Measurements from ENCODE around the gene DNAH14.

DNAH14 gene

DNA sequence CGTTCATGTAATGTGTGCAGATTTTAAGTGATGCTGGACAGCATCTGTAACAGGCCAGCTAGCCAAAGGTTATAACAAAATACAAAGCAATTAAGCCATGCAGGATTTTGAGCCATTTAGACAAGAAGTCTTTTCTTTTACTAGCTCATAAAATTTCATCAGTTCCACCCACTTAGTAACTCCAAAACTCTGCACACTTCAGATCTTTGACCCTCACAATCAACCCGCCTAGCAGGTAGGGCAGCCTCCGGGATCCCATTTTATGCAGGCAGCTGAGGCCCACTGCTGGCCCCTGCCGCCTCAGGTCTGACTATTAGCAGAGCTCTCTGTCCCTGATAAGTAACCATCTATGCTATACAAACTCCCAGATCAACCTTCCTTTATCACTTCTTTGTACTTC is 489.1 kb downstream of the DNAH14 start:
- Histone ChIP-seq H3F3A (ENCODE audit: insufficient read depth, low read length) (no peaks in the 10 kb centered on the region), H2AFZ (ENCODE audit: low read length) (no peak overlapping the region), H3K9me3 (replicated peaks; ENCODE audit: insufficient read depth, low read length) (no peaks in the 10 kb centered on the region), H3K9ac (ENCODE audit: low read length) (no peak overlapping the region), H3K9me2 (replicated peaks; ENCODE audit: insufficient read depth, low read length) (no peaks in the 10 kb centered on the region), H3K4me1 (ENCODE audit: low read length) (0 out of 2 replicates have a peak, but pooled peaks cover 1% of the 10 kb centered on the region), H3K27ac (ENCODE audit: low read length) (no peak overlapping the region), H3K4me3 (ENCODE audit: low read length) (no peak overlapping the region), H3K36me3 (replicated peaks; ENCODE audit: insufficient read depth, low read length) (peaks cover 56% of the 10 kb centered on the region), H3K79me2 (ENCODE audit: low read length) (peaks cover 99% of the 10 kb centered on the region), H3K4me2 (ENCODE audit: low read depth, low read length) (no peak overlapping the region), H4K20me1 (ENCODE audit: insufficient read depth, low read length) (peaks cover 19% of the 10 kb centered on the region), H3K27me3 (replicated peaks; ENCODE audit: insufficient read depth, low read length) (no peaks in the 10 kb centered on the region)
- TF ChIP-seq EZH2 (optimal IDR thresholded peaks at IDR 0.05; ENCODE audit: low read depth, low read length): no peak
- TF ChIP-seq, protein P1, sequence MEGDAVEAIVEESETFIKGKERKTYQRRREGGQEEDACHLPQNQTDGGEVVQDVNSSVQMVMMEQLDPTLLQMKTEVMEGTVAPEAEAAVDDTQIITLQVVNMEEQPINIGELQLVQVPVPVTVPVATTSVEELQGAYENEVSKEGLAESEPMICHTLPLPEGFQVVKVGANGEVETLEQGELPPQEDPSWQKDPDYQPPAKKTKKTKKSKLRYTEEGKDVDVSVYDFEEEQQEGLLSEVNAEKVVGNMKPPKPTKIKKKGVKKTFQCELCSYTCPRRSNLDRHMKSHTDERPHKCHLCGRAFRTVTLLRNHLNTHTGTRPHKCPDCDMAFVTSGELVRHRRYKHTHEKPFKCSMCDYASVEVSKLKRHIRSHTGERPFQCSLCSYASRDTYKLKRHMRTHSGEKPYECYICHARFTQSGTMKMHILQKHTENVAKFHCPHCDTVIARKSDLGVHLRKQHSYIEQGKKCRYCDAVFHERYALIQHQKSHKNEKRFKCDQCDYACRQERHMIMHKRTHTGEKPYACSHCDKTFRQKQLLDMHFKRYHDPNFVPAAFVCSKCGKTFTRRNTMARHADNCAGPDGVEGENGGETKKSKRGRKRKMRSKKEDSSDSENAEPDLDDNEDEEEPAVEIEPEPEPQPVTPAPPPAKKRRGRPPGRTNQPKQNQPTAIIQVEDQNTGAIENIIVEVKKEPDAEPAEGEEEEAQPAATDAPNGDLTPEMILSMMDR (IDR thresholded peaks at IDR 0.05; ENCODE audit: low read length): no peak
- TF ChIP-seq EZH2phosphoT487 (IDR thresholded peaks at IDR 0.05; ENCODE audit: low read length): no peak
- no peak for DNase-seq

DNA sequence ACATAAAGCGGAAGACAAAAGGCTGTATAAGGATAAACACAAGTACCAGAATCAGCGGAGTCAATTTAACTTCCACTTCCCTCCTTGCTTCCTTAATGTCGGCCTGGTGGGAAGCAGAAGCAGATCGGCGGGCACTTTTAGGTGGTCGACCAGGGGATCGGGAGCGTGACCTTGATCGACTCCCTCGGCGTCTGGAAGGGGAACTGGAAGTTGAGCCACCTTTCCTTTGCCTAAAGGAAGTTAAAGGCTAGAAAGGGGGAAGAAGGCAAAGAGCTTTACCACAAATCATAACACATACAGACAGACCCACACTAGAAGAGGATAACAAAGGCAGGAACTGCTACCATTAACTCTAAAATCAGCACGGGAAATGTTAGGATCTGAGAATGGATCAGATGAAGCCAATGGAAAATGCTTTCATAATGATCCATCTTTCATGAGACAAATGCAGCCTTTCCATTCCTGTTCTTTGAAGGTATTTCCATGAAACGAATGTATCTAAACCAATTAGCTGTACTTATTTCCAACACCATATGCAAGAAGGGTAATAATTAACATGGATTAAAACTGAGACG is 492.6 kb downstream of the DNAH14 start:
- peaks cover 40% of the 10 kb centered on the region for H4K20me1 ChIP-seq (ENCODE audit: insufficient read depth, low read length)
- H3K9ac ChIP-seq (ENCODE audit: low read length): no peak overlapping the region

DNA sequence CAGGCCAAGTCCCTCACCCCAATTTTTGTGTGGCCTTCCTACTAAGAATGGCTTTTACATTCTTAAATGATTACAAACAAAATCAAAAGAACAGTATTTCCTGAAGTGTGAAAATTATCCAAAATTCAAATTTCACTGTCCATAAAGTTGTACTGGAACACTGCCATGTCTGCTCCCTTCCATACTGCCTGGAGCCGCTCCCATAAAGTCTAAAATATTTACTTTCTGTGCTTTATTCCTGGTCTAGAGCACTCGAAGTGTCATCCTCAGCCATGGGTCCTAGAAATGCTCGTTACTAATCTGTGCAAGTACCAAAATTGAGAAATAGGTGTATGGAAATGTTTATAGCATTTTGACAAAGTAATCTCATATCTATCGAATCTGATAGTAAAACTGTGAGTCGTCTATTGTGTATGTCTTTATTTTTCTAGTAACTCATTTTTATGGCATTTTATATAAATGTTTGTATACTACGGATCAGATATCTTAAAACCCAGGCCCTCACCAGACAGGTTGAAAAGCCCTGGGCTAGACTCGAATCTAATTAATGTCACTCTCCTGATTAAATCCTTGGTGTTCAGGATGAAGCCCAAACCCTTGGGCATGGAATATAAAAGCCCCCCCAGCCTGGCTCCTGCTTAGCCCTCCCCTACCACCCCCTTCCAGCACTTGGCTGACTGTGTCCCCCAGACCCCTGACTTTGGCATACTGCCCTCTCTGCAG is 493.5 kb downstream of the DNAH14 start:
- Histone ChIP-seq H3F3A (ENCODE audit: insufficient read depth, low read length) (peaks cover 5% of the 10 kb centered on the region; the same call in 1 of the 2 replicates), H3K9me2 (replicated peaks; ENCODE audit: insufficient read depth, low read length) (no peaks in the 10 kb centered on the region), H3K27me3 (replicated peaks; ENCODE audit: insufficient read depth, low read length) (no peaks in the 10 kb centered on the region), H3K9me3 (replicated peaks; ENCODE audit: insufficient read depth, low read length) (no peaks in the 10 kb centered on the region), H2AFZ (ENCODE audit: low read length) (no peak overlapping the region), H3K27ac (ENCODE audit: low read length) (no peak overlapping the region), H4K20me1 (ENCODE audit: insufficient read depth, low read length) (peaks cover 40% of the 10 kb centered on the region), H3K4me2 (ENCODE audit: low read depth, low read length) (no peak overlapping the region), H3K4me3 (ENCODE audit: low read length) (no peak overlapping the region), H3K4me1 (ENCODE audit: low read length) (peaks cover 23% of the 10 kb centered on the region), H3K9ac (ENCODE audit: low read length) (no peak overlapping the region), H3K79me2 (ENCODE audit: low read length) (peaks cover 99% of the 10 kb centered on the region), H3K36me3 (replicated peaks; ENCODE audit: insufficient read depth, low read length) (peaks cover 26% of the 10 kb centered on the region)
- no peak for DNase-seq
- TF ChIP-seq, protein P1 (IDR thresholded peaks at IDR 0.05; ENCODE audit: low read length): no peak
- TF ChIP-seq EZH2phosphoT487 (IDR thresholded peaks at IDR 0.05; ENCODE audit: low read length) (no peak), EZH2 (optimal IDR thresholded peaks at IDR 0.05; ENCODE audit: low read depth, low read length) (no peak)

More for the DNA sequence above, 492.6 kb downstream of the DNAH14 start:
- no peak overlapping the region for H3K4me2 ChIP-seq (ENCODE audit: low read depth, low read length)
- no peak overlapping the region for H3K4me3 ChIP-seq (ENCODE audit: low read length)
- no peak for DNase-seq
- peaks cover 99% of the 10 kb centered on the region for H3K79me2 ChIP-seq (ENCODE audit: low read length)
- H3K27ac ChIP-seq (ENCODE audit: low read length): no peak overlapping the region
- H3K9me3 ChIP-seq (replicated peaks; ENCODE audit: insufficient read depth, low read length): no peaks in the 10 kb centered on the region
- no peak overlapping the region for H2AFZ ChIP-seq (ENCODE audit: low read length)
- TF ChIP-seq EZH2phosphoT487 (IDR thresholded peaks at IDR 0.05; ENCODE audit: low read length) (no peak), EZH2 (optimal IDR thresholded peaks at IDR 0.05; ENCODE audit: low read depth, low read length) (no peak)
- TF ChIP-seq, protein P1 (IDR thresholded peaks at IDR 0.05; ENCODE audit: low read length): no peak
- H3K27me3 ChIP-seq (replicated peaks; ENCODE audit: insufficient read depth, low read length): no peaks in the 10 kb centered on the region
- H3F3A ChIP-seq (ENCODE audit: insufficient read depth, low read length): peaks cover 3% of the 10 kb centered on the region; the same call in 1 of the 2 replicates
- H3K9me2 ChIP-seq (replicated peaks; ENCODE audit: insufficient read depth, low read length): no peaks in the 10 kb centered on the region
- peaks cover 23% of the 10 kb centered on the region for H3K4me1 ChIP-seq (ENCODE audit: low read length)
- peaks cover 32% of the 10 kb centered on the region for H3K36me3 ChIP-seq (replicated peaks; ENCODE audit: insufficient read depth, low read length)

Data from MM.1S (cell line).